Pancreas (tissue), 10 donors: ENCODE measurements around the gene KIF20A. TPM values are rescaled to one million over a fixed set of nuclear protein-coding genes. Genes with fewer than 3 reads are reported as not detected.

ENCODE experiments used
- ATAC-seq, 4 donors: fragments of 200-7000 bp; cut with Tn5 transposase; one replicate each; pipeline versions ENCODE4 v1.8.0 to v1.9.1; 2020; ENCODE audit warnings: mild to moderate bottlenecking in 4 of 4, moderate library complexity in 4 of 4
- DNase-seq, 6 donors: peaks; one replicate each; pipeline ENCODE4 v3.0.0-alpha.2; 2020
- FAIRE-seq: peaks from 2 replicates; lab custom pipeline; 2012; peaks lifted over from hg19 to GRCh38; lab: Jason Lieb, UNC
- H3K27ac ChIP-seq, 4 donors: fragments of 200-600 bp; sonication (generic); 1 replicate in 3 of 4; 2 replicates in 1 of 4; pipeline versions ENCODE4 v1.5.0 to v1.8.0; 2020
- H3K27me3 ChIP-seq, 4 donors: fragments of 200-600 bp; one replicate each; pipeline ENCODE4 v1.8.0; 2021
- H3K36me3 ChIP-seq, 3 donors: fragments of 200-600 bp; sonication (generic) in 1 of 3; one replicate each; pipeline versions ENCODE4 v1.5.0 to v1.8.0; 2020 to 2021
- H3K4me1 ChIP-seq, 3 donors: fragments of 200-600 bp; one replicate each; pipeline ENCODE4 v1.8.0; 2021
- H3K4me3 ChIP-seq, 4 donors: fragments of 200-600 bp; sonication (generic) in 2 of 4; one replicate each; pipeline versions ENCODE4 v1.5.0 to v1.8.0; 2020 to 2021
- H3K9me3 ChIP-seq, 4 donors: fragments of 200-600 bp; one replicate each; pipeline ENCODE4 v1.8.0; 2021
- WGBS, 2 donors: extraction: QIAGEN DNeasy Blood & Tissue Kit; methylation state at CpG; one replicate each; pipeline ENCODE4 v1.1.7; 2013; 5-methylcytosine and 5-hydroxymethylcytosine counted together
- intact Hi-C, 3 donors: fragments of 100-400 bp; cut with DNase I; formaldehyde crosslinking; loops; one replicate each; pipeline versions ENCODE4 v1.11.1 to v1.14.2; 2022
- polyA plus RNA-seq, 2 donors: library from polyadenylated mRNA; stranded (reverse); fragments of 200-250 nt; gene quantifications; one replicate each; pipeline ENCODE4 v1.2.3, GENCODE V29; 2013
- total RNA-seq, 6 donors: library from RNA; stranded (reverse); fragmentation: NEBNext Ultra II Directional in 4 of 6; extraction: Animal tissue kit (Norgen Biotek cat#: 25700) in 4 of 6; gene quantifications; one replicate each; pipeline versions ENCODE4 v1.2.1 to v1.2.4, GENCODE V29; 2021 to 2023
- TF ChIP-seq, protein P1 (sequence below), 4 donors: fragments of 200-600 bp; sonication (generic) in 3 of 4; IDR thresholded peaks; one replicate each; pipeline versions ENCODE4 v1.5.0 to v1.8.0; 2021; ENCODE audit warnings: antibody characterized with exemption in 4 of 4
- donor health status: healthy with polysubstance abuse.
- donor health status: DM: no; HTN: no; CAD: no; lungs with moderate emphysema.
- donor health status: DM: no; HTN: no; CAD: no.
- donor health status: control.
- donor health status: control.
- donor health status: Bipolar disorder and iron deficiency.
- donor health status: DM: yes; HTN: yes; CAD: no.
- donor health status: DM: no; HTN: no; CAD: no.
- donor health status: DM: no; HTN: no; CAD: no.
- donor health status: DM: yes; HTN: yes; CAD: no.

Gene KIF20A
- total and polyA plus RNA-seq, 8 donors, result 0.05 to 1.0 (median 0.28) TPM; not detected in 1

GRCh38 chr5:138230261-138230660 lies 51.3 kb downstream of the KIF20A start:
- ATAC-seq, result peak in 3 of 4 donors; percentile 56 to 70 (median 69)
- FAIRE-seq, result no peak
- H3K36me3 ChIP-seq, result no peaks in the 10 kb centered on the region
- no peaks in the 10 kb centered on the region for H3K27me3 ChIP-seq
- no peak overlapping the region for H3K4me3 ChIP-seq
- H3K27ac ChIP-seq, result peak overlapping the region in 1 of 4 donors; percentile 41
- H3K4me1 ChIP-seq, result peaks cover 0 to 10% (median 5%) of the 10 kb centered on the region in 3 donors
- intact Hi-C loops, result no loop called here
- TF ChIP-seq, protein P1, sequence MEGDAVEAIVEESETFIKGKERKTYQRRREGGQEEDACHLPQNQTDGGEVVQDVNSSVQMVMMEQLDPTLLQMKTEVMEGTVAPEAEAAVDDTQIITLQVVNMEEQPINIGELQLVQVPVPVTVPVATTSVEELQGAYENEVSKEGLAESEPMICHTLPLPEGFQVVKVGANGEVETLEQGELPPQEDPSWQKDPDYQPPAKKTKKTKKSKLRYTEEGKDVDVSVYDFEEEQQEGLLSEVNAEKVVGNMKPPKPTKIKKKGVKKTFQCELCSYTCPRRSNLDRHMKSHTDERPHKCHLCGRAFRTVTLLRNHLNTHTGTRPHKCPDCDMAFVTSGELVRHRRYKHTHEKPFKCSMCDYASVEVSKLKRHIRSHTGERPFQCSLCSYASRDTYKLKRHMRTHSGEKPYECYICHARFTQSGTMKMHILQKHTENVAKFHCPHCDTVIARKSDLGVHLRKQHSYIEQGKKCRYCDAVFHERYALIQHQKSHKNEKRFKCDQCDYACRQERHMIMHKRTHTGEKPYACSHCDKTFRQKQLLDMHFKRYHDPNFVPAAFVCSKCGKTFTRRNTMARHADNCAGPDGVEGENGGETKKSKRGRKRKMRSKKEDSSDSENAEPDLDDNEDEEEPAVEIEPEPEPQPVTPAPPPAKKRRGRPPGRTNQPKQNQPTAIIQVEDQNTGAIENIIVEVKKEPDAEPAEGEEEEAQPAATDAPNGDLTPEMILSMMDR (IDR thresholded peaks at IDR 0.05), result no peak
- no peaks in the 10 kb centered on the region for H3K9me3 ChIP-seq
- DNase-seq, result no peak

GRCh38 chr5:138230981-138231589 lies 52.2 kb downstream of the KIF20A start:
- no peak overlapping the region for H3K4me3 ChIP-seq
- 13% methylated on average over 7 of the region's 7 CpGs for WGBS, 2 donors
- H3K4me1 ChIP-seq, result peaks cover 0 to 10% (median 5%) of the 10 kb centered on the region in 3 donors
- TF ChIP-seq, protein P1 (IDR thresholded peaks at IDR 0.05), result no peak
- H3K27ac ChIP-seq, result peak overlapping the region in 1 of 4 donors; percentile 41
- H3K36me3 ChIP-seq, result no peaks in the 10 kb centered on the region
- intact Hi-C loops, result no loop called here
- DNase-seq (peak in 2 of 6 donors; percentile 24 to 25), FAIRE-seq (no peak), ATAC-seq (peak; percentile 75 to 90 (median 85))
- no peaks in the 10 kb centered on the region for H3K9me3 ChIP-seq
- no peaks in the 10 kb centered on the region for H3K27me3 ChIP-seq

DNA sequence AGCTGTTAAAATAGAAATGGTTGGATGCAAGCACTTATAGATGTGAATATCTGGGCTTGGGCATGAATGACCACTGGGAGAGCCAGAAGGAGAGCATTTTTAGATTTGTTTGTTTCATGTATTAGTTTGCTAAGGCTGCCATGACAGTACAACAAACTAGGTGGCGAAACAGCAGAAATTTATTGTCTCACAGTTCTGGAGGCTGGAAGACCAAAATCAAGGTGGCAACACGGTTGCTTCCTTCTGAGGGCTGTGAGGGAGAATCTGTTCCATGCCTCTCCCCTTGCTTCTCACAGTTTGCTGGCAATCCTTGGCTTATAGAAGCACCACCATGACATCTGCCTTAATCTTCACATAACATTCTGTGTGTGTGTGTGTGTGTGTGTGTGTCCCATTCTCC lies 54.4 kb downstream of the KIF20A start:
- Histone ChIP-seq H3K36me3 (no peaks in the 10 kb centered on the region), H3K4me1 (peaks cover 0 to 10% (median 5%) of the 10 kb centered on the region in 3 donors), H3K4me3 (no peak overlapping the region), H3K27ac (no peak overlapping the region), H3K9me3 (no peaks in the 10 kb centered on the region), H3K27me3 (no peaks in the 10 kb centered on the region)
- ATAC-seq (no peak), FAIRE-seq (no peak), DNase-seq (no peak)
- intact Hi-C loops, result no loop called here
- TF ChIP-seq, protein P1 (IDR thresholded peaks at IDR 0.05), result no peak
- 83 to 87% methylated on average over 2 of the region's 2 CpGs for WGBS, 2 donors

DNA sequence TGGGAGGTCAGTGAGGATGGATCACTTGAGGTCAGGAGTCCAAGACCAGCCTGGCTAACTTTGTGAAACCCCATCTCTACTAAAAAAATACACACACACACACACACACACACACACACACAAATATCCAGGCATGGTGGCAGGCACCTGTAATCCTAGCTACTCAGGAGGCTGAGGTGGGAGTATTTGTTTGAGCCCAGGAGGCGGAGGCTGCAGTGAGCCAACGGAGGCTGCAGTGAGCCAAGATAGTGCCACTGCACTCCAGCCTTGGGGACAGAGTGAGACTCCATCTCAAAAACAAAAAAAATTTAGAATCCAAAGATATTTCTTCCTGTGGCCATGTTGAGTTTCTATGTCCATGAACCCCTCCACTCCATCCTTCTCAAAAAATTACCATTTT lies 55.7 kb downstream of the KIF20A start:
- whole genome bisulfite sequencing, 2 donors, result 73 to 91% methylated on average over 2 of the region's 2 CpGs
- FAIRE-seq (no peak), DNase-seq (no peak), ATAC-seq (no peak)
- Histone ChIP-seq H3K9me3 (no peaks in the 10 kb centered on the region), H3K4me1 (peaks cover 0 to 10% (median 5%) of the 10 kb centered on the region in 3 donors), H3K27me3 (no peaks in the 10 kb centered on the region), H3K4me3 (no peak overlapping the region), H3K27ac (no peak overlapping the region), H3K36me3 (no peaks in the 10 kb centered on the region)
- TF ChIP-seq, protein P1 (IDR thresholded peaks at IDR 0.05), result no peak
- intact Hi-C loops, result no loop called here

Other genes starting within 250 kb of the KIF20A start
- gene FAM13B, start 146.0 kb upstream of the KIF20A start, total RNA-seq, result 10 to 100 TPM in 5 of 6 donors, 1 to 10 TPM in 1; 9.6 to 17.8 (median 12.2) TPM
- gene FAM13B, start 146.0 kb upstream of the KIF20A start, polyA plus RNA-seq, result 1 to 10 TPM; 5.6 to 9.3 TPM
- gene WNT8A, start 95.1 kb upstream of the KIF20A start, total RNA-seq, result not detected
- gene WNT8A, start 95.1 kb upstream of the KIF20A start, polyA plus RNA-seq, result not detected
- 1 to 10 TPM; 1.8 to 4.3 (median 2.5) TPM for gene NME5, start 39.7 kb upstream of the KIF20A start, total RNA-seq
- gene NME5, start 39.7 kb upstream of the KIF20A start, polyA plus RNA-seq, result 1 to 10 TPM; 5.6 to 9.2 TPM
- gene BRD8, start 482 bp upstream of the KIF20A start, total RNA-seq, result 10 to 100 TPM; 18.1 to 42.1 (median 29.4) TPM
- gene BRD8, start 482 bp upstream of the KIF20A start, polyA plus RNA-seq, result 10 to 100 TPM; 49.7 to 69.7 TPM
- gene CDC23, start 34.2 kb downstream of the KIF20A start, total RNA-seq, result 10 to 100 TPM in 1 of 6 donors, 1 to 10 TPM in 5; 5.2 to 12.1 (median 8.1) TPM
- gene CDC23, start 34.2 kb downstream of the KIF20A start, polyA plus RNA-seq, result 10 to 100 TPM in 1 of 2 donors, 1 to 10 TPM in 1; 4.8 to 10.5 TPM
- 1 to 10 TPM; 1.0 to 2.6 (median 1.3) TPM for gene GFRA3, start 95.5 kb downstream of the KIF20A start, total RNA-seq
- under 1 TPM; 0.47 to 0.57 TPM for gene GFRA3, start 95.5 kb downstream of the KIF20A start, polyA plus RNA-seq
- gene CDC25C, start 152.7 kb downstream of the KIF20A start, total RNA-seq, result under 1 TPM in 3 of 6 donors, not detected in 3; 0.09 to 0.19 (median 0.17) TPM
- gene CDC25C, start 152.7 kb downstream of the KIF20A start, polyA plus RNA-seq, result under 1 TPM in 1 of 2 donors, not detected in 1; 0.09 TPM
- gene FAM53C, start 159.2 kb downstream of the KIF20A start, total RNA-seq, result 10 to 100 TPM; 14.7 to 18.9 (median 16.9) TPM
- 10 to 100 TPM; 13.0 to 13.5 TPM for gene FAM53C, start 159.2 kb downstream of the KIF20A start, polyA plus RNA-seq
- gene KDM3B, start 173.6 kb downstream of the KIF20A start, total RNA-seq, result 10 to 100 TPM; 17.9 to 38.3 (median 25.3) TPM
- gene KDM3B, start 173.6 kb downstream of the KIF20A start, polyA plus RNA-seq, result 10 to 100 TPM; 14.3 to 24.8 TPM